ENCODE data around the gene TSEN54.

The TSEN54 gene

GRCh38 chr17:75473246-75473645 is 43.1 kb upstream of the TSEN54 start:
- Histone ChIP-seq H3K27ac (no peak overlapping the region), H3K4me2 (ENCODE audit: low read length) (no peak overlapping the region), H3K4me3 (ENCODE audit: low read depth, low read length) (no peak overlapping the region), H3K27me3 (ENCODE audit: control insufficient read depth, insufficient read depth, low read length) (no peaks in the 10 kb centered on the region), H3K36me3 (ENCODE audit: control insufficient read depth, insufficient read depth, low read length) (no peaks in the 10 kb centered on the region), H3K79me2 (peaks cover 20% of the 10 kb centered on the region), H3K9me3 (ENCODE audit: control insufficient read depth, low read length) (no peaks in the 10 kb centered on the region), H2AFZ (no peak overlapping the region), H3K9ac (no peak overlapping the region), H3K4me1 (peaks cover 6% of the 10 kb centered on the region)
- TF ChIP-seq, protein P1, sequence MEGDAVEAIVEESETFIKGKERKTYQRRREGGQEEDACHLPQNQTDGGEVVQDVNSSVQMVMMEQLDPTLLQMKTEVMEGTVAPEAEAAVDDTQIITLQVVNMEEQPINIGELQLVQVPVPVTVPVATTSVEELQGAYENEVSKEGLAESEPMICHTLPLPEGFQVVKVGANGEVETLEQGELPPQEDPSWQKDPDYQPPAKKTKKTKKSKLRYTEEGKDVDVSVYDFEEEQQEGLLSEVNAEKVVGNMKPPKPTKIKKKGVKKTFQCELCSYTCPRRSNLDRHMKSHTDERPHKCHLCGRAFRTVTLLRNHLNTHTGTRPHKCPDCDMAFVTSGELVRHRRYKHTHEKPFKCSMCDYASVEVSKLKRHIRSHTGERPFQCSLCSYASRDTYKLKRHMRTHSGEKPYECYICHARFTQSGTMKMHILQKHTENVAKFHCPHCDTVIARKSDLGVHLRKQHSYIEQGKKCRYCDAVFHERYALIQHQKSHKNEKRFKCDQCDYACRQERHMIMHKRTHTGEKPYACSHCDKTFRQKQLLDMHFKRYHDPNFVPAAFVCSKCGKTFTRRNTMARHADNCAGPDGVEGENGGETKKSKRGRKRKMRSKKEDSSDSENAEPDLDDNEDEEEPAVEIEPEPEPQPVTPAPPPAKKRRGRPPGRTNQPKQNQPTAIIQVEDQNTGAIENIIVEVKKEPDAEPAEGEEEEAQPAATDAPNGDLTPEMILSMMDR (IDR thresholded peaks at IDR 0.05) = no peak

- no peak overlapping the region for H3K4me3 ChIP-seq (ENCODE audit: low read depth, low read length)
- TF ChIP-seq, protein P1 (IDR thresholded peaks at IDR 0.05) = no peak
- H3K4me2 ChIP-seq (ENCODE audit: low read length) = no peak overlapping the region
- peaks cover 6% of the 10 kb centered on the region for H3K4me1 ChIP-seq
- no peak overlapping the region for H3K9ac ChIP-seq
- H3K36me3 ChIP-seq (ENCODE audit: control insufficient read depth, insufficient read depth, low read length) = no peaks in the 10 kb centered on the region
- H3K79me2 ChIP-seq = peaks cover 16% of the 10 kb centered on the region
- no peak overlapping the region for H3K27ac ChIP-seq
- H2AFZ ChIP-seq = no peak overlapping the region
- no peaks in the 10 kb centered on the region for H3K9me3 ChIP-seq (ENCODE audit: control insufficient read depth, low read length)
- no peaks in the 10 kb centered on the region for H3K27me3 ChIP-seq (ENCODE audit: control insufficient read depth, insufficient read depth, low read length)
These were observed 41.6 kb upstream of the TSEN54 start for GRCh38 chr17:75474736-75475135.

DNA sequence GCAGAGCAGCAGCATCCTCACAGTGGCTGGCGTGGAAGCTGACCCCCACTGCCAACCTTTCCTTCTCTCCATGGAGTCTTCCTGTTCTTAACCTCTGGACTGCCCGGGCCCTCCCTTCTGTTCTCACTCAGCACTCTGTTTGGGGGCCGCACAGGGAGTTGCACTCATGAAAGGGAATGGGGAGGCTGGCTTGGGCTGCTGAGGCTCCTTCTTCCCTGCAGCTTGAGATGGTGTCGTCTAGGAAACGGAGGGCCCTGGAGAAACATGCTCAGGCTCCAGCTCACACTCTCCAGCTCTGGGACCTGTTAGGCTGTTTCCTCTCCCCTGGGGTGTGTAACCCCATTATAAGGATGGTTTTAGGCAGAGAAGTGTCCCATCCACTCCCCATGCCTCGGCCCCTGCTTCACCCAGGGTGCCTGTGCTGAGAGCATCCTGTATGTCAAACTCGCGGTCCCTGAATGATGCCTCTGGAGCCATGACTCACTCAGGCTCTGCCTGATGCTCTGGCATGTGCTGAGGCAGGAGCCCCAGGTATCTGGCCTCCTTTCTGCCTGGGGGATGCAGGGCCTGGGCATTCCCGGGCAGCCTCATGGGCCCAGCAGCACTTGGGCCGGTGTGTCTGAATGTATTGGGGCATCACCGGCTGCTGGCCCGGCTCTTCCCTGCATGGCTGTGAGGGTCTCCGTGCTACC is 41.0 kb upstream of the TSEN54 start:
- Histone ChIP-seq H3K27ac (peak overlapping the region; percentile 52), H3K9me3 (ENCODE audit: control insufficient read depth, low read length) (no peaks in the 10 kb centered on the region), H3K79me2 (peaks cover 15% of the 10 kb centered on the region)

DNA sequence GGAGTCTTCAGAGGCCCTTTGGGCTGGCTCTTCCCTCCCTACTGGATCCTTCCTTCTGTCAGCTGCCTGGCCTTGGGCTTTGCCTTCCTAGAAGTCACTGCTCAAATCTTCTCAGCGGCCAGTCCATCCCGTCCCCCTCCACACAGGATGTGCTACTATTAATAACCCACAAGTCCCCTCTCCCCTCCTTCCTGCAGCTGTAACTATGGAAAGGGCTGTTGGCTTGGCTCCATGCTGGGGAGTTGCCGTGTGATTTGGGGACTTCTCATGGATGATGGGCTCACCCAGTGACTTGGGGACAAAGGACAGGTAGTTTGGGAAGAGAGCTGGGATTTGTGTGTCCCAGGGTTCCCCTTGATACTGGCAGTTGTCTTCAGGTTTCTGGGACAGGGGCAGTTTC is 40.5 kb upstream of the TSEN54 start:
- TF ChIP-seq, protein P1 (IDR thresholded peaks at IDR 0.05) = no peak
- H2AFZ ChIP-seq = no peak overlapping the region
- H3K9me3 ChIP-seq (ENCODE audit: control insufficient read depth, low read length) = no peaks in the 10 kb centered on the region
- peak overlapping the region; percentile 52 for H3K27ac ChIP-seq
- H3K4me1 ChIP-seq = peaks cover 6% of the 10 kb centered on the region
- H3K79me2 ChIP-seq = peaks cover 21% of the 10 kb centered on the region
- H3K9ac ChIP-seq = no peak overlapping the region
- H3K36me3 ChIP-seq (ENCODE audit: control insufficient read depth, insufficient read depth, low read length) = no peaks in the 10 kb centered on the region
- no peaks in the 10 kb centered on the region for H3K27me3 ChIP-seq (ENCODE audit: control insufficient read depth, insufficient read depth, low read length)
- no peak overlapping the region for H3K4me3 ChIP-seq (ENCODE audit: low read depth, low read length)
- no peak overlapping the region for H3K4me2 ChIP-seq (ENCODE audit: low read length)

More for the DNA sequence above, 41.0 kb upstream of the TSEN54 start:
- Histone ChIP-seq H3K4me2 (ENCODE audit: low read length) (no peak overlapping the region), H2AFZ (no peak overlapping the region), H3K4me1 (peaks cover 6% of the 10 kb centered on the region), H3K9ac (no peak overlapping the region), H3K27me3 (ENCODE audit: control insufficient read depth, insufficient read depth, low read length) (no peaks in the 10 kb centered on the region), H3K36me3 (ENCODE audit: control insufficient read depth, insufficient read depth, low read length) (no peaks in the 10 kb centered on the region), H3K4me3 (ENCODE audit: low read depth, low read length) (no peak overlapping the region)
- TF ChIP-seq, protein P1 (IDR thresholded peaks at IDR 0.05) = no peak

DNA sequence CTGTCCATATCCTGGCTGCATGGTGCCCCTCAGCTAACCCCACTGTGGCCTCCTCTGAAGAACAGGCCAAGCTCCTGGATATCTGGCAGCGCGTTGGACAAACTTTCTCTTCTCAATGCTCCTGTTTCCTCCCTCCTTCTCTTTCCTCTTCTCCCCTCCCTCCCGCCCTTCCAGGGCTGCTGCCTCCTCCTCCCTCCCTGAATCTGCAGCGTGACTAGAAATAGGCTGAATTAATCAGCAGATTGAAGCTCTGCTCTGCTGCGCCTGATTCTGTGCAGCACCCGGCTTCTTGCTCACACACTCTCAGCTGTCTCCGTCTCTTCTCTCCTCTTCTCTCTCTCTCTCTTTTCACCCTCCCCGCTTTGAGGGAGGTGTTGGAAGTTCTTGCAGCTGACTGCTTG is 40.1 kb upstream of the TSEN54 start:
- no peak overlapping the region for H2AFZ ChIP-seq
- no peak overlapping the region for H3K4me2 ChIP-seq (ENCODE audit: low read length)
- no peaks in the 10 kb centered on the region for H3K27me3 ChIP-seq (ENCODE audit: control insufficient read depth, insufficient read depth, low read length)
- peaks cover 6% of the 10 kb centered on the region for H3K4me1 ChIP-seq
- peaks cover 23% of the 10 kb centered on the region for H3K79me2 ChIP-seq
- TF ChIP-seq, protein P1 (IDR thresholded peaks at IDR 0.05) = no peak
- no peak overlapping the region for H3K4me3 ChIP-seq (ENCODE audit: low read depth, low read length)
- no peaks in the 10 kb centered on the region for H3K9me3 ChIP-seq (ENCODE audit: control insufficient read depth, low read length)
- H3K27ac ChIP-seq = peak overlapping the region; percentile 52
- no peak overlapping the region for H3K9ac ChIP-seq
- H3K36me3 ChIP-seq (ENCODE audit: control insufficient read depth, insufficient read depth, low read length) = no peaks in the 10 kb centered on the region
